GM13976 (cell line): ENCODE results near the gene RASSF8.

Experiments
- DNase-seq: peaks from one replicate; pipeline ENCODE4 v3.0.0; 2012; ENCODE audit warnings: low spot score
- in situ Hi-C: fragments of 300-500 bp; cut with MboI; formaldehyde crosslinking; loops from one replicate; pipeline ENCODE4 v1.12.0; 2022; ENCODE audit warnings: low sequenced_read_pairs, mixed read lengths, inconsistent platforms; ENCODE audit not compliant: unreplicated experiment
- TF ChIP-seq, protein P1 (sequence below): IDR thresholded peaks from 2 replicates; pipeline ENCODE4 v1.5.1; 2012; ENCODE audit warnings: borderline replicate concordance, mild to moderate bottlenecking; ENCODE audit not compliant: insufficient read depth; ENCODE audit errors: extremely low read depth, missing control alignments, control extremely low read depth

The RASSF8 gene

DNA sequence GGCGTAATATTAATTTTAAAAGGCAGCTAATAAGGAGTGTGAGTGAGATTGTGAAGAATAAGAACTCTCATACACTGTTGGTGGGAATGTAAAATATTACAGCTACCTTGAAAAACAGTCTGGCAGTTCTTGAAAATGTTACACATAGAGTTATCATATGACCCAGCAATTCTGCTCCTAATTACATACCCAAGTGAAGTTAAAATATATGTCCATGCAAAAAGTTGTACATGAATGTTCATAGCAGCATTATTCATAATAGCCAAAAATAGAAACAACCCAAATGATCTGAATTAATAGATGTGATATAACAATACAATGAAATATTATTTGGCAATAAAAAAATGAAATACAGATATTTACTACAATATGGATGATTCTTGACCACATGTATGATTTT lies 68.2 kb downstream of the RASSF8 start:
- no peak for DNase-seq
- TF ChIP-seq, protein P1, sequence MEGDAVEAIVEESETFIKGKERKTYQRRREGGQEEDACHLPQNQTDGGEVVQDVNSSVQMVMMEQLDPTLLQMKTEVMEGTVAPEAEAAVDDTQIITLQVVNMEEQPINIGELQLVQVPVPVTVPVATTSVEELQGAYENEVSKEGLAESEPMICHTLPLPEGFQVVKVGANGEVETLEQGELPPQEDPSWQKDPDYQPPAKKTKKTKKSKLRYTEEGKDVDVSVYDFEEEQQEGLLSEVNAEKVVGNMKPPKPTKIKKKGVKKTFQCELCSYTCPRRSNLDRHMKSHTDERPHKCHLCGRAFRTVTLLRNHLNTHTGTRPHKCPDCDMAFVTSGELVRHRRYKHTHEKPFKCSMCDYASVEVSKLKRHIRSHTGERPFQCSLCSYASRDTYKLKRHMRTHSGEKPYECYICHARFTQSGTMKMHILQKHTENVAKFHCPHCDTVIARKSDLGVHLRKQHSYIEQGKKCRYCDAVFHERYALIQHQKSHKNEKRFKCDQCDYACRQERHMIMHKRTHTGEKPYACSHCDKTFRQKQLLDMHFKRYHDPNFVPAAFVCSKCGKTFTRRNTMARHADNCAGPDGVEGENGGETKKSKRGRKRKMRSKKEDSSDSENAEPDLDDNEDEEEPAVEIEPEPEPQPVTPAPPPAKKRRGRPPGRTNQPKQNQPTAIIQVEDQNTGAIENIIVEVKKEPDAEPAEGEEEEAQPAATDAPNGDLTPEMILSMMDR: no peak
- in situ Hi-C loops: no loop called here

DNA sequence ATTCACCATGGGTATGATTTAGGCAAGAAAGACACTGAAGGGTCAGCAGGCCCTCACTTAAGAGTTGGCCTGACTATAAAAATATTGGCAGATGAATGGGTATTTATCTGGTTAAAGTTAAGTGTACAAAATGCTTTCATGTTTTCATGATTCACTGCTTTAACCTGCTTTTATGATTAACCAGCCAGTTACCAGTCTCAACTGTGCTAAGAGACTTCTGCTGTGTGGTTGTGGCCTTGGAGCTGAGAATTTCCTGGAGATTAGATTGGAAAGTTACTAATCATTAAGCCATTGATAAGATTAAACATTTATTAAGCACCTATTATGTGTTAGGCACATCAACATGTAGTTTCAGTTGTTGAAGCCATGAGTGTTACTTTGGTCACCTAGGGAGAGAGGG lies 68.9 kb downstream of the RASSF8 start:
- in situ Hi-C loops: no loop called here
- no peak for DNase-seq
- TF ChIP-seq, protein P1: no peak

DNA sequence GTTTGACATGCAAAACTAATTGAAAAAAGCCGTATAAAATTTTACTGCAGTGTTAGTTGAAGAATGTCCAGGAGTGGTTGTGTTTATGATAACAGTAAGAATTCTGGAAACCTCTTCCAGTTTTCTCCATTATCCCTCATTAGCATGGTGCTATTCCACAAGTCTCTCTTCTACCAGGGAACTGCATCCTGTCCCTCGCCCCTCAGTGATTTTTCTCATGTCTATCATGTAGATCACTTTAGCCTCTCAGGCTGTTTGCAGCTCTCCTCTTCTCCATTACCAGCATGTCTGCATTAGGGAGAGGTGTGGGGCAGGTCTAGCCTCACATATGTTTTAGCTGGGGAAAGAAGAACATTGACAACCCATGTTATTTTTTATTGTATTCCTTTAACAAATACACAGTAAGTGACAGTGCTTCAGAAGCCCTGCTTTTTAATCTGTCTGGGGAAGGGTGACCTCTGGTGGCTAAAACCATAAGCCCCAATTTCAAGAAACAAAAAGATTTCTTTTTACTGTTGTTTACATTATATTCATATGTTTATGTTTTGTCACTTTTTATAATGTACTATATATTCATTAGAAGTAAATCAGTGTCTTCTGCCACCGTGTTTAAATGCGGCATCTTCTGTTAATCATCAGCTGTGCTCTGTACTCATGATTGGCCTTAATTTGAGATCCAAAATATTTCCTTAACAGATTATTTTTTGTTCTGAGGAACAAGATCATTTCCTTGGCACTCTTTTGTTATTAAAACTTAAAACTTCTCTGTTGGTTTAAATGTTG lies 70.7 kb downstream of the RASSF8 start:
- DNase-seq: peak; percentile 47
- TF ChIP-seq, protein P1: peak; percentile 46
- in situ Hi-C loops: no loop called here

DNA sequence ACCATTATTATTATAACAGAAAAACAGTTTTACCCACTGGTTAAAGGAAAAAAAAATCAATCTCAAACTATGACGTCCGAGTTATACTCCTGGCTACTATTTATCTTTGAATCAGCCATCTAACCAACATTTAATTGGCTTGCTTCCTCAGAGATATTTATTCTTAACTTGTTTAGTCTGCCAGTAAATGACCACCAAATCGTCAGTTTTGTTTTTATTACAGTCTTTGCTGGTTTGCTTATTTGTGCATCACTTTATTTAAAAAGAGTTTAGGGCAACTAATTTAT lies 71.2 kb downstream of the RASSF8 start:
- DNase-seq: no peak
- TF ChIP-seq, protein P1: no peak
- in situ Hi-C loops: no loop called here

DNA sequence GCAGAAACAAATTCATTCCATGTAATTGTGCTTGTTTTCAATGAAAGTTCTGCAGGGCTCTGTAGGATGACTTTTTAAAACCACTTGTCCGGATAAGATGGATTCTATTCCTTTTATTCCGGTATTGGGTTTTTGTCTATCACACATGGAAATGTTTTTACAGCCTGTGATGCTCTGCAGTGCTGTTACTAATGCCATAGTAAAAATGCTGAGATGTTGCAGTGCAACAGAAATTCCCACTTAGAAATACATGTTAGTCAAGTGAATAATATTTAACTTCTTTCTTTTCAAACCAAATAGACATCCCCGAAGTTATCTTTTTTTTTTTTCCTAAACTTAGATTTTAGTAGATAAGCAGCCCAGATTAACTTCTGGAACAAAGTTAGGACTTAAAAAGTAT lies 71.9 kb downstream of the RASSF8 start:
- TF ChIP-seq, protein P1: no peak
- in situ Hi-C loops: no loop called here

DNA sequence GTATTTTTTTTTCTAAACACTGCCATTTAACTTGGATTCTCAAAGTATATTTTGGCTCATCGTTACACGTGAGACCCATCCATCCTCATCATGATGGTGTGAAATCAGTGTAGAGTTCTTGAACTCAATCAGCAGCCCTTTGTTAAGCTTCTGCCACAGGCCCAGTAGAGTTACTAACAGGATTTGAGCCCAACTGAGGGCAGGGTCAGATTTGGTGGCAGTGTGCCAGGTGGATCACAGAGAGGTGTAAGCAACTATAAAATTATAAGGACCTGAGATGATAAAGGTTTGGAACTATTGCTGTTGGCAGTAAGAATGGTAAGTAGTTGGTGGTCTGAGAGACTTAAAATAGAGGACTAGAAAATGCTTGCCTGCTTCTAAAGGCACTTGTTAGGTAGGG lies 72.8 kb downstream of the RASSF8 start:
- TF ChIP-seq, protein P1: no peak
- DNase-seq: no peak
- in situ Hi-C loops: no loop called here

More for the DNA sequence above, 71.9 kb downstream of the RASSF8 start:
- no peak for DNase-seq
